Endothelial cell of umbilical vein (primary cell): ENCODE results near the gene XPOT. TPM values are rescaled to one million over a fixed set of nuclear protein-coding genes. Genes with fewer than 3 reads are reported as not detected.

Experiments used
- BruUV-seq: library from RNA; stranded (reverse); fragments of 400-500 nt; replicated peaks from 2 replicates; lab custom pipeline; 2021; lab: Mats Ljungman, UMichigan
- CTCF ChIA-PET: fragments of 300-600, 350-600 bp; sonication (Branson Sonifier 250); formaldehyde crosslinking; loops from one replicate; lab custom pipeline; 2021; ENCODE audit warnings: antibody characterized with exemption, inconsistent platforms; lab: Charles Lee
- POLR2A ChIA-PET: fragments of 300-600, 350-600 bp; sonication (Branson Sonifier 250); formaldehyde crosslinking; loops from one replicate; lab custom pipeline; 2021; ENCODE audit warnings: antibody characterized with exemption, inconsistent platforms; lab: Charles Lee
- DNase-seq: peaks from one replicate; pipeline ENCODE4 v3.0.0-alpha.2; 2011; ENCODE audit warnings: low read depth, low spot score
- FAIRE-seq: peaks from 2 replicates; lab custom pipeline; 2011; peaks lifted over from hg19 to GRCh38; lab: Jason Lieb, UNC
- H2AFZ ChIP-seq: 2 replicates; pipeline ENCODE4 v1.6.0; 2012; ENCODE audit warnings: low read depth, low read length, control low read depth, inconsistent platforms
- H3K27ac ChIP-seq: 2 replicates; pipeline ENCODE4 v1.5.1; 2011; ENCODE audit warnings: low read depth, mild to moderate bottlenecking, control low read depth, low read length, moderate library complexity; ENCODE audit not compliant: insufficient read depth
- H3K27me3 ChIP-seq, 2 experiments: 2 replicates each; pipeline versions ENCODE4 v1.6.0 to v1.6.1; 2011; ENCODE audit warnings: low read length in 2 of 2, mixed read lengths in 1 of 2; ENCODE audit not compliant: control insufficient read depth in 2 of 2, insufficient read depth in 2 of 2
- H3K36me3 ChIP-seq, 2 experiments: 2 replicates in 1 of 2; 3 replicates in 1 of 2; pipeline ENCODE4 v1.5.1; 2011; ENCODE audit warnings: low read length in 2 of 2, mild to moderate bottlenecking in 1 of 2, moderate library complexity in 1 of 2; ENCODE audit not compliant: control insufficient read depth in 2 of 2, insufficient read depth in 2 of 2; ENCODE audit errors: extremely low read depth in 1 of 2
- H3K4me1 ChIP-seq: 3 replicates; pipeline ENCODE4 v1.5.1; 2011; ENCODE audit warnings: mild to moderate bottlenecking, low read length; ENCODE audit not compliant: control insufficient read depth, insufficient read depth; ENCODE audit errors: extremely low read depth
- H3K4me2 ChIP-seq: 2 replicates; pipeline ENCODE4 v1.6.1; 2011; ENCODE audit warnings: low read length, control low read depth, mixed read lengths; ENCODE audit not compliant: insufficient read depth
- H3K4me3 ChIP-seq, 3 experiments: fragments of 200-600 bp in 1 of 3; sonication (generic), shearing (Covaris generic) in 1 of 3; replicated peaks in 1 of 3; 2 replicates each; pipeline ENCODE4 v1.5.1; 2011 to 2016; ENCODE audit warnings: control low read depth in 3 of 3, low read length in 3 of 3, mild to moderate bottlenecking in 2 of 3, inconsistent platforms in 1 of 3, low read depth in 1 of 3, moderate library complexity in 1 of 3; ENCODE audit not compliant: insufficient read depth in 1 of 3
- H3K79me2 ChIP-seq: 2 replicates; pipeline ENCODE4 v1.6.0; 2012; ENCODE audit warnings: low read length, inconsistent platforms; ENCODE audit not compliant: control insufficient read depth, insufficient read depth
- H3K9ac ChIP-seq: replicated peaks from 2 replicates; pipeline ENCODE3; 2011; ENCODE audit warnings: low read length, control low read depth; ENCODE audit not compliant: insufficient read depth; ENCODE audit errors: extremely low read depth
- H3K9me1 ChIP-seq: replicated peaks from 3 replicates; pipeline ENCODE4 v1.6.0; 2011; ENCODE audit warnings: mild to moderate bottlenecking, low read length; ENCODE audit not compliant: control insufficient read depth, insufficient read depth; ENCODE audit errors: extremely low read depth
- H3K9me3 ChIP-seq: replicated peaks from 2 replicates; pipeline ENCODE4 v1.5.1; 2012; ENCODE audit warnings: low read length, inconsistent platforms; ENCODE audit not compliant: control insufficient read depth, insufficient read depth
- H4K20me1 ChIP-seq: replicated peaks from 2 replicates; pipeline ENCODE3; 2011; ENCODE audit warnings: mild to moderate bottlenecking, low read length; ENCODE audit not compliant: control insufficient read depth, insufficient read depth; ENCODE audit errors: extremely low read depth
- CTCF ChIP-seq, 2 donors: IDR thresholded peaks; 1 replicate in 1 of 2; 2 replicates in 1 of 2; pipeline ENCODE4 v1.5.1; 2011; ENCODE audit warnings: low read length in 2 of 2, mild to moderate bottlenecking in 2 of 2, moderate library complexity in 2 of 2, control low read depth in 1 of 2, inconsistent platforms in 1 of 2, low read depth in 1 of 2; ENCODE audit not compliant: insufficient read depth in 1 of 2; ENCODE audit errors: extremely low read depth in 1 of 2
- EZH2 ChIP-seq: IDR thresholded peaks from 2 replicates; pipeline ENCODE4 v1.6.1; 2012; ENCODE audit warnings: borderline replicate concordance, low read depth, mild to moderate bottlenecking, moderate library complexity, low read length, inconsistent platforms; ENCODE audit not compliant: severe bottlenecking
- FOS ChIP-seq: IDR thresholded peaks from 2 replicates; pipeline ENCODE4 v1.6.1; 2011; ENCODE audit warnings: mild to moderate bottlenecking, low read length, moderate library complexity, borderline replicate concordance; ENCODE audit not compliant: insufficient read depth
- GATA2 ChIP-seq: IDR thresholded peaks from 2 replicates; pipeline ENCODE4 v1.7.0; 2011; ENCODE audit warnings: low read depth, mild to moderate bottlenecking, moderate library complexity, mixed read lengths, low read length; ENCODE audit not compliant: insufficient read length, insufficient read depth
- JUN ChIP-seq: IDR thresholded peaks from 2 replicates; pipeline ENCODE4 v1.6.1; 2011; ENCODE audit warnings: borderline replicate concordance, low read depth; ENCODE audit not compliant: insufficient read length, insufficient read depth
- MAX ChIP-seq: IDR thresholded peaks from 2 replicates; pipeline ENCODE4 v1.6.1; 2011; ENCODE audit not compliant: insufficient read depth, insufficient read length
- MYC ChIP-seq: IDR thresholded peaks from one replicate; pipeline ENCODE4 v1.6.1; 2011; ENCODE audit warnings: mild to moderate bottlenecking, low read depth, low read length
- POLR2A ChIP-seq: IDR thresholded peaks from 2 replicates; pipeline ENCODE4 v1.6.1; 2012; ENCODE audit warnings: low read depth, mild to moderate bottlenecking, control low read depth, low read length
- POLR2AphosphoS5 ChIP-seq: IDR thresholded peaks from 2 replicates; pipeline ENCODE4 v1.6.1; 2012; ENCODE audit warnings: low read depth, mild to moderate bottlenecking, control low read depth, low read length, moderate library complexity; ENCODE audit not compliant: insufficient read depth
- dilution Hi-C: fragments of 300-500 bp; cut with MboI; formaldehyde crosslinking; loops from one replicate; pipeline ENCODE4 v1.15.0; 2019; ENCODE audit warnings: low sequenced_read_pairs; ENCODE audit not compliant: extremely low pct_ligation_motif_present
- intact Hi-C: fragments of 100-400 bp; cut with micrococcal nuclease; formaldehyde crosslinking; loops from one replicate; pipeline ENCODE4 v1.10.0; 2022
- polyA plus RNA-seq, 4 experiments: library from polyadenylated mRNA; depleted of rRNA in 3 of 4; stranded (reverse) in 3 of 4; unstranded in 1 of 4; fragments of >200 nt; gene quantifications; 2 replicates each; pipeline versions ENCODE4 v1.2.1 to v1.2.3, GENCODE V29; 2011 to 2012; ENCODE audit warnings: missing spikeins in 1 of 4
- total RNA-seq: library from RNA; stranded (reverse); gene quantifications from 2 replicates; pipeline ENCODE4 v1.2.3, GENCODE V29; 2021

Gene XPOT
- total and polyA plus RNA-seq, 2 donors (not counting 3 experiments of a cell fraction or from before 2014, with no cell fraction given): 21.9 to 88.9 TPM

GRCh38 chr12:64407342-64408223, 3.4 kb downstream of the XPOT start:
- H3K36me3 ChIP-seq: peaks cover 3 to 7% of the 10 kb centered on the region in 2 experiments
- TF ChIP-seq FOS: no peak
- no peak for TF ChIP-seq POLR2AphosphoS5
- no peak for TF ChIP-seq GATA2
- no peak for TF ChIP-seq CTCF (IDR thresholded peaks at IDR 0.05; ENCODE audit: extremely low read depth in 1 of 2, insufficient read depth in 1 of 2, low read depth in 1 of 2, low read length in 2 of 2)
- no peak for TF ChIP-seq JUN
- no peak for TF ChIP-seq MYC
- no peak for TF ChIP-seq POLR2A
- TF ChIP-seq MAX: no peak
- no peak for TF ChIP-seq EZH2
- no peak overlapping the region for H3K4me2 ChIP-seq
- DNase-seq (no peak), FAIRE-seq (no peak)
- no peaks in the 10 kb centered on the region for H3K27me3 ChIP-seq
- dilution Hi-C loops: no loop called here
- H3K9me1 ChIP-seq: no peaks in the 10 kb centered on the region
- no peaks in the 10 kb centered on the region for H4K20me1 ChIP-seq
- no TSS peak for BruUV-seq
- ChIA-PET CTCF (no interaction called here), POLR2A (no interaction called here)
- peaks cover 10% of the 10 kb centered on the region for H3K4me1 ChIP-seq
- no peak overlapping the region for H3K4me3 ChIP-seq
- H3K9me3 ChIP-seq: no peaks in the 10 kb centered on the region
- intact Hi-C loops: no loop called here
- peaks cover 49% of the 10 kb centered on the region for H3K79me2 ChIP-seq
- H3K27ac ChIP-seq: no peak overlapping the region
- H2AFZ ChIP-seq: no peak overlapping the region
- no peak overlapping the region for H3K9ac ChIP-seq
